PFSK-1 (cell line): ENCODE results near the gene SMYD1.

Source experiments
- POLR2AphosphoS5 ChIP-seq: IDR thresholded peaks from 2 replicates; pipeline ENCODE4 v1.6.1; 2012; ENCODE audit warnings: low read depth, mild to moderate bottlenecking, control low read depth, low read length, moderate library complexity
- SIN3A ChIP-seq: IDR thresholded peaks from 2 replicates; pipeline ENCODE4 v1.6.1; 2012; ENCODE audit warnings: mild to moderate bottlenecking, low read length, moderate library complexity, borderline replicate concordance; ENCODE audit not compliant: insufficient read depth
- TF ChIP-seq, protein P1 (sequence below), 2 experiments: IDR thresholded peaks; 2 replicates each; pipeline versions ENCODE4 v1.6.1 to v1.8.0; 2011 to 2012; ENCODE audit warnings: low read depth in 2 of 2, low read length in 2 of 2, control low read depth in 1 of 2, inconsistent platforms in 1 of 2, mild to moderate bottlenecking in 1 of 2, moderate library complexity in 1 of 2; ENCODE audit not compliant: insufficient read depth in 1 of 2

DNA sequence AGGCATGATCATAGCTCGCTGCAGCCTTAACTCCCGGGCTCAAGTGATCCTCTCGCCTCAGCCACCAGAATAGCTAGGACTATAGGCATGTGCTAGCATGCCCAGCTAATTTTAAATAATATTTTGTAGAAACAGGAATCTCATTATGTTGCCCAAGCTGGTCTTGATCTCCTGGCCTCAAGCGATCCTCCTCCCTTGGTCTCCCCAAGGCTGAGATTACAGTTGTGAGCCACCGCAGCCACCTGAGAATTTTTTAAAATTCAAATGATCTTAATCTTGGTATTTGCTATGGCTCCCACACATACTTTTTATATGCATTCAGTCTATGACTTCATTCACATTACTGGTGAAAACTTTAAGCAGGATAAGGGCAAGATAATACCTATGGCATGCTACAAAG, 25.1 kb upstream of the SMYD1 start:
- TF ChIP-seq, protein P1, sequence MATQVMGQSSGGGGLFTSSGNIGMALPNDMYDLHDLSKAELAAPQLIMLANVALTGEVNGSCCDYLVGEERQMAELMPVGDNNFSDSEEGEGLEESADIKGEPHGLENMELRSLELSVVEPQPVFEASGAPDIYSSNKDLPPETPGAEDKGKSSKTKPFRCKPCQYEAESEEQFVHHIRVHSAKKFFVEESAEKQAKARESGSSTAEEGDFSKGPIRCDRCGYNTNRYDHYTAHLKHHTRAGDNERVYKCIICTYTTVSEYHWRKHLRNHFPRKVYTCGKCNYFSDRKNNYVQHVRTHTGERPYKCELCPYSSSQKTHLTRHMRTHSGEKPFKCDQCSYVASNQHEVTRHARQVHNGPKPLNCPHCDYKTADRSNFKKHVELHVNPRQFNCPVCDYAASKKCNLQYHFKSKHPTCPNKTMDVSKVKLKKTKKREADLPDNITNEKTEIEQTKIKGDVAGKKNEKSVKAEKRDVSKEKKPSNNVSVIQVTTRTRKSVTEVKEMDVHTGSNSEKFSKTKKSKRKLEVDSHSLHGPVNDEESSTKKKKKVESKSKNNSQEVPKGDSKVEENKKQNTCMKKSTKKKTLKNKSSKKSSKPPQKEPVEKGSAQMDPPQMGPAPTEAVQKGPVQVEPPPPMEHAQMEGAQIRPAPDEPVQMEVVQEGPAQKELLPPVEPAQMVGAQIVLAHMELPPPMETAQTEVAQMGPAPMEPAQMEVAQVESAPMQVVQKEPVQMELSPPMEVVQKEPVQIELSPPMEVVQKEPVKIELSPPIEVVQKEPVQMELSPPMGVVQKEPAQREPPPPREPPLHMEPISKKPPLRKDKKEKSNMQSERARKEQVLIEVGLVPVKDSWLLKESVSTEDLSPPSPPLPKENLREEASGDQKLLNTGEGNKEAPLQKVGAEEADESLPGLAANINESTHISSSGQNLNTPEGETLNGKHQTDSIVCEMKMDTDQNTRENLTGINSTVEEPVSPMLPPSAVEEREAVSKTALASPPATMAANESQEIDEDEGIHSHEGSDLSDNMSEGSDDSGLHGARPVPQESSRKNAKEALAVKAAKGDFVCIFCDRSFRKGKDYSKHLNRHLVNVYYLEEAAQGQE (IDR thresholded peaks at IDR 0.05; ENCODE audit: insufficient read depth in 1 of 2, low read depth in 2 of 2, low read length in 2 of 2), result no peak
- no peak for TF ChIP-seq POLR2AphosphoS5
- no peak for TF ChIP-seq SIN3A
